Bronchial epithelial cell (primary cell): Measurements from ENCODE around the gene IL1R1. TPM values are rescaled to one million over a fixed set of nuclear protein-coding genes. Genes with fewer than 3 reads are reported as not detected.

ENCODE experiments used
- DNase-seq: peaks from one replicate; pipeline ENCODE4 v3.0.0-alpha.2; 2010; ENCODE audit warnings: low read depth
- FAIRE-seq: peaks from 2 replicates; lab custom pipeline; 2011; peaks lifted over from hg19 to GRCh38; lab: Jason Lieb, UNC
- H3K27me3 ChIP-seq: 2 replicates; pipeline ENCODE4 v1.5.1; 2011; ENCODE audit warnings: low read length; ENCODE audit not compliant: control insufficient read depth, insufficient read depth
- H3K36me3 ChIP-seq: 2 replicates; pipeline ENCODE4 v1.5.1; 2011; ENCODE audit warnings: low read length; ENCODE audit not compliant: control insufficient read depth, insufficient read depth
- H3K4me3 ChIP-seq: 2 replicates; pipeline ENCODE4 v1.5.1; 2011; ENCODE audit warnings: mild to moderate bottlenecking, low read depth, low read length, control low read depth
- CTCF ChIP-seq: IDR thresholded peaks from 2 replicates; pipeline ENCODE4 v1.5.1; 2011; ENCODE audit warnings: mild to moderate bottlenecking, moderate library complexity, low read length, control low read depth, inconsistent platforms; ENCODE audit not compliant: insufficient read depth, severe bottlenecking
- total RNA-seq: library from RNA; depleted of rRNA; stranded (reverse); fragments of >200 nt; gene quantifications from 2 replicates; pipeline ENCODE4 v1.2.1, GENCODE V29; 2014

IL1R1 gene
- total RNA-seq, 1 donor from 2014 or later, result 1.6 TPM

- no peak for FAIRE-seq
- peaks cover 1% of the 10 kb centered on the region for H3K36me3 ChIP-seq
- DNase-seq, result no peak
Observed at GRCh38 chr2:102176172-102176571, 33.6 kb downstream of the IL1R1 start.

DNA sequence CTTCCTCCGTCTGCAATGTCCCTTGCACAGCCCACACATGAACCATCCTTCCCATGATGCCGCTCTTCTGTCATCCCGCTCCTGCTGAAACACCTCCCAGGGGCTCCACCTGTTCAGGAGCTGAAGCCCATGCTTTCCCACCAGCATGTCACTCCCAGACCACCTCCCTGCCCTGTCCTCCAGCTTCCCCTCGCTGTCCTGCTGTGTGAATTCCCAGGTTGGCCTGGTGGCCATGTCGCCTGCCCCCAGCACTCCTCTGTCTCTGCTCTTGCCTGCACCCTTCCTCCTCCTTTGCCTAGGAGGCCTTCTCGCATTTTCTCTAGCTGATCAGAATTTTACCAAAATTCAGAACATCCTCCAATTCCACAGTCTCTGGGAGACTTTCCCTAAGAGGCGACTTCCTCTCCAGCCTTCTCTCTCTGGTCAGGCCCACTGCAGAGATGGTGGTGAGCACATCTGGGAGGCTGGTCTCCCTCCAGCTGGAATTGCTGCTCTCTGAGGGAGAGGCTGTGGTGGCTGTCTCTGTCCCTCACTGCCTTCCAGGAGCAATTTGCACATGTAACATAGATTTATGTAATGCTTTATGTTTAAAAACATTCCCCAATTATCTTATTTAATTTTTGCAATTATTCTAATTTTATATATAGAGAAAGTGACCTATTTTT, 35.4 kb downstream of the IL1R1 start:
- TF ChIP-seq CTCF, result no peak
- FAIRE-seq, result no peak
- H3K36me3 ChIP-seq, result no peaks in the 10 kb centered on the region

More at GRCh38 chr2:102176172-102176571, 33.6 kb downstream of the IL1R1 start:
- Histone ChIP-seq H3K27me3 (no peaks in the 10 kb centered on the region), H3K4me3 (no peak overlapping the region)
- no peak for TF ChIP-seq CTCF

GRCh38 chr2:102179061-102179460, 36.5 kb downstream of the IL1R1 start:
- DNase-seq, result no peak
- no peak for FAIRE-seq
- Histone ChIP-seq H3K36me3 (no peaks in the 10 kb centered on the region), H3K27me3 (no peaks in the 10 kb centered on the region), H3K4me3 (no peak overlapping the region)
- no peak for TF ChIP-seq CTCF

More for the DNA sequence above, 35.4 kb downstream of the IL1R1 start:
- no peak for DNase-seq
- Histone ChIP-seq H3K4me3 (no peak overlapping the region), H3K27me3 (no peaks in the 10 kb centered on the region)

DNA sequence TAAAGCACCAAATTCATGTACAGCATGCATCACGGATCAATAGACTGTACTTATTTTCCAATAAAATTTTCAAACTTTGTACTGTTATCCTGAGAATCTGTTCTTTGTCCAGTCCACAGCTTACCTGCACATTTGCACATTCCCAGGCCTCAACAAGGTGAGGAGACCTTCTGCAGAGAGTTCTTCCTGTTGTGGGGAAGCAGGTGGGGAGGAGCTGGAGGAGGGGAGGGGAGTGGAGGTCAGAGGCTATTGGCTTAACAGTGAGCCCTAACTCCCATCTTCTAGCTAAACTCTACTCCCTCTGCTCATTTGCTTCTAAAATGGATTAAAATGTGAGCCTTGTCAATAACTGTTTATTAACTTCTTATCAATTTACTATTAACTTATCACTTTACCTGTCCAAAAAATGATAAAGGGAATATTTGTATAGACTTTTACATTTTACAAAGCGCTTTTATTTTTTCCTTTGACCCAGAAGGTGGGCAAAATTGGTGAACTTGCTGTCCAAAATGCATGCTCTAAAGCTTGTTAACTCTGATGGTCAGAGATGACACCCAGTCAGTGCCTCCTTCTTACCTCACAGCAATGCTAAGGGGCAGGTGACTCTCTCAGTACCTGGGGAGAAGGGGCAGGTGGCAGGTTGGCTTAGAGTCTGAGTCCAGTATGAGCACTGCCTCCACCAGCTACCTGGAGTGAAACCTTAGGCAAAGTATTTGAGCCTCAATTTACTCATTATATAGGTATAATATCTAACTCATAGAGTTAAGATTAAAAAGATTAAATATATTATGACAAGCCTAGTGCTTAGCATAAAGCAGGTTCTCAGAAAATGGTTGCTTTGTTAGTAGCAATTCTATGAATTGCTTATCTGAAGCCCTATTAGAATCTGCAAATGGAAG, 37.5 kb downstream of the IL1R1 start:
- Histone ChIP-seq H3K27me3 (no peaks in the 10 kb centered on the region), H3K36me3 (no peaks in the 10 kb centered on the region), H3K4me3 (no peak overlapping the region)
- FAIRE-seq, result no peak
- no peak for TF ChIP-seq CTCF
- DNase-seq, result no peak

DNA sequence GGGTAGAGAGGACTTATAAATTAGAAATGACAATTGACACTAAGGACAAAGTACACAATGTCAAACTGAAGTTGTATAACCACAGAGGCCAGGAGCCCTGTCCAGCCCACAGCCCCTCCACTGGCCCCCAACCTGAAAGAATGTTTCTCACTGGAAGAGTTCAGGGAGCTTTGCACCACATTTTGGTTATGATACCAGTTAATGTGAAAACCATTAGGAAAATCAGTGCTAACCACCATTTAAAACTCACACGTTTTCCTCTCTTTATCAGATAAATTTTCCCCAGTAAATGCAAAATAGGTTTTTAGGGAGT, 38.1 kb downstream of the IL1R1 start:
- Histone ChIP-seq H3K36me3 (no peaks in the 10 kb centered on the region), H3K4me3 (no peak overlapping the region), H3K27me3 (no peaks in the 10 kb centered on the region)
- no peak for FAIRE-seq
- TF ChIP-seq CTCF, result no peak
- no peak for DNase-seq
